H1 (cell line): ENCODE results near the gene ADAMTS9. TPM values are rescaled to one million over a fixed set of nuclear protein-coding genes. Genes with fewer than 3 reads are reported as not detected.

Source experiments
- CTCF ChIA-PET: fragments of 300-600 bp; sonication (Branson Sonifier 250); formaldehyde crosslinking; loops from one replicate; lab custom pipeline; 2021; ENCODE audit not compliant: partially characterized antibody; lab: Charles Lee
- POLR2A ChIA-PET: fragments of 300-600 bp; sonication (Branson Sonifier 250); formaldehyde crosslinking; loops from one replicate; lab custom pipeline; 2021; ENCODE audit warnings: inconsistent platforms; ENCODE audit not compliant: partially characterized antibody; lab: Charles Lee
- DNase-seq, 2 experiments: peaks; one replicate each; pipeline versions ENCODE4 v3.0.0 to v3.0.0-alpha.2; 2010 to 2022; ENCODE audit warnings: low spot score in 2 of 2, low read depth in 1 of 2, mixed read lengths in 1 of 2
- FAIRE-seq: peaks from 2 replicates; lab custom pipeline; 2011; peaks lifted over from hg19 to GRCh38; lab: Jason Lieb, UNC
- H2AFZ ChIP-seq: 2 replicates; pipeline ENCODE4 v1.8.1; 2012; ENCODE audit warnings: low read length, inconsistent platforms
- H2AK5ac ChIP-seq: 2 replicates; pipeline ENCODE4 v1.6.1; 2013; ENCODE audit warnings: low read depth, low read length
- H2BK120ac ChIP-seq: replicated peaks from 2 replicates; pipeline ENCODE3; 2013; ENCODE audit warnings: low read depth, low read length, inconsistent platforms
- H2BK12ac ChIP-seq: 2 replicates; pipeline ENCODE4 v1.6.1; 2013; ENCODE audit warnings: low read depth, low read length
- H2BK15ac ChIP-seq: 2 replicates; pipeline ENCODE4 v1.6.1; 2013; ENCODE audit warnings: low read length
- H2BK20ac ChIP-seq: 2 replicates; pipeline ENCODE4 v1.6.1; 2013; ENCODE audit warnings: low read length
- H2BK5ac ChIP-seq: 2 replicates; pipeline ENCODE4 v1.6.1; 2013; ENCODE audit warnings: low read depth, low read length
- H3K14ac ChIP-seq: 2 replicates; pipeline ENCODE4 v1.6.1; 2013; ENCODE audit warnings: inconsistent platforms; ENCODE audit not compliant: insufficient read length
- H3K18ac ChIP-seq: 2 replicates; pipeline ENCODE4 v1.6.1; 2013; ENCODE audit warnings: low read length; ENCODE audit errors: extremely low read depth
- H3K23ac ChIP-seq: 2 replicates; pipeline ENCODE4 v1.6.1; 2013; ENCODE audit warnings: inconsistent platforms; ENCODE audit not compliant: insufficient read length
- H3K23me2 ChIP-seq: 2 replicates; pipeline ENCODE4 v1.6.1; 2013; ENCODE audit warnings: low read depth, low read length
- H3K27ac ChIP-seq: 2 replicates; pipeline ENCODE4 v1.6.1; 2011; ENCODE audit warnings: low read depth, low read length, inconsistent platforms
- H3K27me3 ChIP-seq, 4 experiments: replicated peaks in 1 of 4; 1 replicate in 1 of 4; 2 replicates in 3 of 4; pipeline versions ENCODE4 v1.6.1 to v1.8.1; 2011 to 2013; ENCODE audit warnings: low read length in 3 of 4, mild to moderate bottlenecking in 3 of 4, inconsistent platforms in 2 of 4, mixed read lengths in 2 of 4, moderate library complexity in 1 of 4; ENCODE audit not compliant: control insufficient read depth in 3 of 4, insufficient read depth in 3 of 4; ENCODE audit errors: extremely low read depth in 1 of 4
- H3K36me3 ChIP-seq, 4 experiments: 2 replicates each; pipeline versions ENCODE4 v1.6.1 to v1.8.1; 2011 to 2013; ENCODE audit warnings: mild to moderate bottlenecking in 4 of 4, low read length in 3 of 4, moderate library complexity in 2 of 4, control low read depth in 1 of 4, inconsistent platforms in 1 of 4; ENCODE audit not compliant: insufficient read depth in 4 of 4, control insufficient read depth in 2 of 4
- H3K4ac ChIP-seq: replicated peaks from 2 replicates; pipeline ENCODE3; 2013; ENCODE audit warnings: low read length, low read depth, mixed read lengths, inconsistent platforms; ENCODE audit not compliant: insufficient read length
- H3K4me1 ChIP-seq, 4 experiments: replicated peaks in 1 of 4; 1 replicate in 1 of 4; 2 replicates in 3 of 4; pipeline versions ENCODE4 v1.6.1 to v1.8.1; 2011 to 2013; ENCODE audit warnings: low read length in 3 of 4, inconsistent platforms in 2 of 4, mixed read lengths in 1 of 4; ENCODE audit not compliant: insufficient read depth in 4 of 4, control insufficient read depth in 3 of 4
- H3K4me2 ChIP-seq, 2 experiments: 2 replicates each; pipeline versions ENCODE4 v1.6.1 to v1.8.1; 2011 to 2013; ENCODE audit warnings: low read depth in 2 of 2, low read length in 2 of 2, control low read depth in 1 of 2, inconsistent platforms in 1 of 2, mild to moderate bottlenecking in 1 of 2; ENCODE audit not compliant: insufficient read depth in 1 of 2
- H3K4me3 ChIP-seq, 4 experiments: fragments of 200-600, 300-600 bp in 1 of 4; sonication (generic), shearing (Covaris generic), sonication (Bioruptor Twin) in 1 of 4; 2 replicates each; pipeline versions ENCODE4 v1.5.1 to v1.8.1; 2011 to 2016; ENCODE audit warnings: low read length in 4 of 4, low read depth in 3 of 4, control low read depth in 2 of 4, inconsistent platforms in 2 of 4, mild to moderate bottlenecking in 2 of 4, mixed read lengths in 1 of 4, moderate library complexity in 1 of 4; ENCODE audit not compliant: insufficient read depth in 2 of 4; ENCODE audit errors: extremely low read depth in 1 of 4
- H3K56ac ChIP-seq: replicated peaks from 2 replicates; pipeline ENCODE3; 2013; ENCODE audit warnings: low read depth, mild to moderate bottlenecking, mixed read lengths, low read length, inconsistent platforms; ENCODE audit not compliant: insufficient read length
- H3K79me1 ChIP-seq: 2 replicates; pipeline ENCODE4 v1.6.1; 2013; ENCODE audit warnings: low read depth, low read length, control low read depth
- H3K79me2 ChIP-seq, 2 experiments: 2 replicates each; pipeline versions ENCODE4 v1.6.1 to v1.8.1; 2012 to 2013; ENCODE audit warnings: low read length in 2 of 2, mild to moderate bottlenecking in 2 of 2, inconsistent platforms in 1 of 2; ENCODE audit not compliant: insufficient read depth in 2 of 2, control insufficient read depth in 1 of 2
- H3K9ac ChIP-seq, 4 experiments: replicated peaks in 1 of 4; 1 replicate in 1 of 4; 2 replicates in 3 of 4; pipeline versions ENCODE4 v1.6.1 to v1.8.1; 2011 to 2013; ENCODE audit warnings: low read depth in 3 of 4, low read length in 3 of 4, control low read depth in 2 of 4, mild to moderate bottlenecking in 2 of 4, moderate library complexity in 2 of 4, inconsistent platforms in 1 of 4; ENCODE audit errors: extremely low read depth in 1 of 4
- H3K9me3 ChIP-seq, 2 experiments: 2 replicates each; pipeline versions ENCODE4 v1.6.1 to v1.8.1; 2012 to 2013; ENCODE audit warnings: mild to moderate bottlenecking in 2 of 2, moderate library complexity in 2 of 2, control low read depth in 1 of 2, inconsistent platforms in 1 of 2, low read depth in 1 of 2, low read length in 1 of 2, mixed read lengths in 1 of 2; ENCODE audit not compliant: insufficient read depth in 2 of 2
- H4K20me1 ChIP-seq, 2 experiments: replicated peaks in 1 of 2; 2 replicates each; pipeline versions ENCODE3 to v1.8.1; 2011 to 2013; ENCODE audit warnings: inconsistent platforms in 2 of 2, low read length in 2 of 2, mild to moderate bottlenecking in 1 of 2; ENCODE audit not compliant: insufficient read depth in 2 of 2, control insufficient read depth in 1 of 2
- H4K5ac ChIP-seq: 2 replicates; pipeline ENCODE4 v1.6.1; 2013; ENCODE audit warnings: low read length, low read depth, mixed read lengths, inconsistent platforms; ENCODE audit not compliant: insufficient read length
- H4K8ac ChIP-seq: 2 replicates; pipeline ENCODE4 v1.8.0; 2013; ENCODE audit warnings: mild to moderate bottlenecking, moderate library complexity, low read length, inconsistent platforms; ENCODE audit not compliant: insufficient read depth; ENCODE audit errors: extremely low read depth
- H4K91ac ChIP-seq: replicated peaks from 2 replicates; pipeline ENCODE3; 2013; ENCODE audit warnings: low read length, mixed read lengths, inconsistent platforms; ENCODE audit not compliant: insufficient read length
- ASH2L ChIP-seq: fragments of 200-600, 300-600 bp; sonication (generic); IDR thresholded peaks from one replicate; pipeline ENCODE4 v1.7.1; 2017; ENCODE audit warnings: low read length
- BRCA1 ChIP-seq: IDR thresholded peaks from 2 replicates; pipeline ENCODE4 v1.6.1; 2012; ENCODE audit warnings: low read depth, low read length, improper control_type of control experiment
- EP300 ChIP-seq, 2 experiments: IDR thresholded peaks; 1 replicate in 1 of 2; 2 replicates in 1 of 2; pipeline ENCODE4 v1.6.1; 2011 to 2012; ENCODE audit warnings: low read depth in 2 of 2, low read length in 2 of 2, mild to moderate bottlenecking in 2 of 2, borderline replicate concordance in 1 of 2, inconsistent platforms in 1 of 2, moderate library complexity in 1 of 2
- JUND ChIP-seq: IDR thresholded peaks from 2 replicates; pipeline ENCODE4 v1.6.1; 2011; ENCODE audit warnings: mild to moderate bottlenecking, improper control_type of control experiment, low read length
- POLR2AphosphoS5 ChIP-seq: IDR thresholded peaks from 2 replicates; pipeline ENCODE4 v1.6.1; 2011; ENCODE audit warnings: low read depth, low read length
- RXRA ChIP-seq: IDR thresholded peaks from 2 replicates; pipeline ENCODE4 v1.6.1; 2011; ENCODE audit warnings: low read depth, mild to moderate bottlenecking, low read length, moderate library complexity; ENCODE audit not compliant: insufficient read depth
- SP1 ChIP-seq: IDR thresholded peaks from 2 replicates; pipeline ENCODE4 v1.6.1; 2011; ENCODE audit warnings: low read depth, low read length
- SP4 ChIP-seq: IDR thresholded peaks from 2 replicates; pipeline ENCODE4 v1.6.1; 2012; ENCODE audit warnings: low read length, inconsistent platforms
- TCF12 ChIP-seq: IDR thresholded peaks from 2 replicates; pipeline ENCODE4 v1.6.1; 2011; ENCODE audit warnings: low read depth, mild to moderate bottlenecking, low read length
- WGBS, 2 experiments: shearing (Covaris generic) in 1 of 2; methylation state at CpG; one replicate each; pipeline versions ENCODE4 v1.1.6 to v1.1.7; 2013 to 2015; ENCODE audit warnings: low lambda C conversion rate in 2 of 2, mixed read lengths in 2 of 2, inconsistent platforms in 1 of 2, low coverage in 1 of 2, missing lambda C conversion rate in 1 of 2; ENCODE audit not compliant: insufficient replicate concordance in 2 of 2, insufficient coverage in 1 of 2, insufficient read length in 1 of 2; ENCODE audit errors: extremely low coverage in 1 of 2, missing lambda C conversion rate in 1 of 2; 5-methylcytosine and 5-hydroxymethylcytosine counted together
- polyA plus RNA-seq, 7 experiments: library from polyadenylated mRNA; depleted of rRNA in 3 of 7; stranded (reverse) in 5 of 7; unstranded in 2 of 7; fragments of >200 nt in 5 of 7; fragments of 200-250 nt in 2 of 7; gene quantifications; 1 replicate in 5 of 7; 2 replicates in 1 of 7; 4 replicates in 1 of 7; pipeline versions ENCODE4 v1.2.1 to v1.2.3, GENCODE V29; 2011 to 2013; ENCODE audit warnings: missing spikeins in 2 of 7, mixed read lengths in 2 of 7
- total RNA-seq: library from RNA; stranded (reverse); fragmentation: NEBNext Ultra II Directional; extraction: Animal tissue kit (Norgen Biotek cat#: 25700); gene quantifications from 2 replicates; pipeline ENCODE4 v1.2.1, GENCODE V29; 2021

The ADAMTS9 gene
- total and polyA plus RNA-seq, 2 of the 8 experiments (the other 6 are each of a cell fraction or from before 2014, with no cell fraction given) = 0.20 to 0.41 TPM

GRCh38 chr3:64578797-64579196 lies 109.0 kb downstream of the ADAMTS9 start:
- no peak for DNase-seq
- no peaks in the 10 kb centered on the region for H3K79me2 ChIP-seq
- H2AK5ac ChIP-seq = no peak overlapping the region
- H3K9ac ChIP-seq = no peak overlapping the region
- no peak overlapping the region for H3K4ac ChIP-seq
- no peaks in the 10 kb centered on the region for H3K79me1 ChIP-seq
- ChIA-PET CTCF (interaction anchor here (0.8 to 1.5 kb wide), 2 partner anchors 28 to 44 kb away, joined by 3 to 4 read pairs; no protein-coding TSS in a partner anchor), POLR2A (interaction anchor here (0.6 to 1.3 kb wide), 2 partner anchors 8 to 642 kb away, joined by 3 read pairs; no protein-coding TSS in a partner anchor)
- no peak overlapping the region for H2BK5ac ChIP-seq
- no peak overlapping the region for H3K14ac ChIP-seq
- no peaks in the 10 kb centered on the region for H3K23me2 ChIP-seq
- H3K4me2 ChIP-seq = no peak overlapping the region
- H3K27me3 ChIP-seq = no peaks in the 10 kb centered on the region
- peaks cover 0 to 5% (median 0%) of the 10 kb centered on the region in 4 experiments; a peak in 2 of 7 replicates for H3K4me1 ChIP-seq
- no peak overlapping the region for H3K56ac ChIP-seq
- H3K27ac ChIP-seq = no peak overlapping the region
- no peaks in the 10 kb centered on the region for H3K9me3 ChIP-seq
- no peak overlapping the region for H4K91ac ChIP-seq
- WGBS, 2 experiments = 80% methylated on average over 3 of the region's 3 CpGs; no CpG with 5 or more reads in 1 of the 2 experiments
- FAIRE-seq = no peak
- no peak overlapping the region for H3K4me3 ChIP-seq
- H2BK15ac ChIP-seq = no peak overlapping the region
- no peak overlapping the region for H4K8ac ChIP-seq
- H3K36me3 ChIP-seq = no peaks in the 10 kb centered on the region
- no peak overlapping the region for H2BK20ac ChIP-seq
- no peak overlapping the region for H2BK12ac ChIP-seq
- H4K5ac ChIP-seq = no peak overlapping the region
- H3K18ac ChIP-seq = no peak overlapping the region
- no peak overlapping the region for H3K23ac ChIP-seq
- no peak overlapping the region for H2BK120ac ChIP-seq
- H2AFZ ChIP-seq = no peak overlapping the region
- H4K20me1 ChIP-seq = no peaks in the 10 kb centered on the region
- TF ChIP-seq POLR2AphosphoS5 (no peak), RXRA (no peak), ASH2L (no peak), BRCA1 (no peak), EP300 (IDR thresholded peaks at IDR 0.05; ENCODE audit: borderline replicate concordance in 1 of 2, low read depth in 2 of 2, low read length in 2 of 2) (no peak), TCF12 (no peak), JUND (no peak), SP4 (no peak), SP1 (no peak)
